ENCODE measurements around the gene CYP1A2.
"Not testable (repeated sequence)": the region's sequence is repeated elsewhere in the genome, so short reads cannot be mapped to it uniquely, and the experiment has no call there.

CYP1A2 gene

GRCh38 chr15:74748322-74748946, at the start of gene CYP1A2:
TSS of gene CYP1A2 (plus strand) at chr15:74748845. CDS start at chr15:74749739, 894 bp downstream.
- no peak for DNase-seq (ENCODE audit: low read depth)

- DNase-seq (ENCODE audit: low read depth): no peak
Observed at GRCh38 chr15:74709011-74709410, 39.6 kb upstream of the CYP1A2 start.

- no peak for DNase-seq (ENCODE audit: low read depth)
Observed at GRCh38 chr15:74709892-74710291, 38.8 kb upstream of the CYP1A2 start.

- DNase-seq (ENCODE audit: low read depth): no peak
Observed at GRCh38 chr15:74710319-74711094, 38.1 kb upstream of the CYP1A2 start.

GRCh38 chr15:74712311-74712710, 36.3 kb upstream of the CYP1A2 start:
- DNase-seq (ENCODE audit: low read depth): no peak

- no peak for DNase-seq (ENCODE audit: low read depth)
Observed at GRCh38 chr15:74716651-74717050, 32.0 kb upstream of the CYP1A2 start.

- no peak for DNase-seq (ENCODE audit: low read depth)
Observed at GRCh38 chr15:74722591-74722990, 26.1 kb upstream of the CYP1A2 start.

- DNase-seq (ENCODE audit: low read depth): no peak
Observed at GRCh38 chr15:74723187-74723586, 25.5 kb upstream of the CYP1A2 start.

- no peak for DNase-seq (ENCODE audit: low read depth)
Observed at GRCh38 chr15:74723754-74724334, 24.8 kb upstream of the CYP1A2 start.

- no peak for DNase-seq (ENCODE audit: low read depth)
Observed at GRCh38 chr15:74724570-74725224, 23.9 kb upstream of the CYP1A2 start.

GRCh38 chr15:74725225-74725774, 23.3 kb upstream of the CYP1A2 start, which contains the start of gene CYP1A1:
TSS of gene CYP1A1 (minus strand) at chr15:74725528. CDS start at chr15:74723097, 2,431 bp downstream.
- no peak for DNase-seq (ENCODE audit: low read depth)

GRCh38 chr15:74725845-74726773, 22.5 kb upstream of the CYP1A2 start:
- no peak for DNase-seq (ENCODE audit: low read depth)

GRCh38 chr15:74726774-74727164, 21.9 kb upstream of the CYP1A2 start:
- no peak for DNase-seq (ENCODE audit: low read depth)

- DNase-seq (ENCODE audit: low read depth): no peak
Observed at GRCh38 chr15:74727727-74728126, 20.9 kb upstream of the CYP1A2 start.

GRCh38 chr15:74728699-74729098, 19.9 kb upstream of the CYP1A2 start:
- DNase-seq (ENCODE audit: low read depth): not testable (repeated sequence)

GRCh38 chr15:74729372-74729771, 19.3 kb upstream of the CYP1A2 start:
- not testable (repeated sequence) for DNase-seq (ENCODE audit: low read depth)

GRCh38 chr15:74730619-74731316, 17.9 kb upstream of the CYP1A2 start:
- DNase-seq (ENCODE audit: low read depth): no peak

GRCh38 chr15:74732846-74733245, 15.8 kb upstream of the CYP1A2 start:
- DNase-seq (ENCODE audit: low read depth): no peak

- DNase-seq (ENCODE audit: low read depth): no peak
Observed at GRCh38 chr15:74733269-74733668, 15.4 kb upstream of the CYP1A2 start.

GRCh38 chr15:74735305-74735704, 13.3 kb upstream of the CYP1A2 start:
- DNase-seq (ENCODE audit: low read depth): no peak

- DNase-seq (ENCODE audit: low read depth): not testable (repeated sequence)
Observed at GRCh38 chr15:74738239-74738638, 10.4 kb upstream of the CYP1A2 start.
